Measurements from ENCODE around the gene TNFRSF8. TPM values are rescaled to one million over a fixed set of nuclear protein-coding genes. Genes with fewer than 3 reads are reported as not detected.

The TNFRSF8 gene
- total RNA-seq, 4 donors from 2014 or later: 0.18 to 1.2 (median 0.76) TPM; not detected in 1

- TF ChIP-seq CTCF (IDR thresholded peaks at IDR 0.05) (no peak), POLR2A (IDR thresholded peaks at IDR 0.05) (no peak)
- WGBS, 2 donors: 71 to 72% methylated on average over 6 of the region's 6 CpGs
Measured at GRCh38 chr1:12046749-12047119, 16.4 kb upstream of the TNFRSF8 start.

GRCh38 chr1:12047120-12047876 lies 15.8 kb upstream of the TNFRSF8 start:
- Histone ChIP-seq H3K4me3 (no peak overlapping the region), H3K9me3 (no peaks in the 10 kb centered on the region), H3K27me3 (peaks cover 0 to 41% (median 0%) of the 10 kb centered on the region in 4 donors), H3K27ac (no peak overlapping the region), H3K4me1 (peaks cover 5 to 14% (median 6%) of the 10 kb centered on the region in 3 donors), H3K36me3 (no peaks in the 10 kb centered on the region)
- intact Hi-C loops (cut with DNase I): no loop called here
- no peak for DNase-seq
- 45 to 49% methylated on average over 13 of the region's 18 CpGs for WGBS, 2 donors
- TF ChIP-seq POLR2A (IDR thresholded peaks at IDR 0.05) (no peak), CTCF (IDR thresholded peaks at IDR 0.05) (no peak)

More at GRCh38 chr1:12046749-12047119, 16.4 kb upstream of the TNFRSF8 start:
- intact Hi-C loops (cut with DNase I): no loop called here
- DNase-seq: no peak
- H3K4me1 ChIP-seq: peaks cover 0 to 9% (median under 1%) of the 10 kb centered on the region in 3 donors
- H3K36me3 ChIP-seq: no peaks in the 10 kb centered on the region
- H3K27me3 ChIP-seq: peaks cover 0 to 41% (median 0%) of the 10 kb centered on the region in 4 donors
- no peaks in the 10 kb centered on the region for H3K9me3 ChIP-seq
- no peak overlapping the region for H3K27ac ChIP-seq
- no peak overlapping the region for H3K4me3 ChIP-seq

- no peaks in the 10 kb centered on the region for H3K9me3 ChIP-seq
- H3K27me3 ChIP-seq: peaks cover 0 to 41% (median 0%) of the 10 kb centered on the region in 4 donors
- H3K27ac ChIP-seq: no peak overlapping the region
- intact Hi-C loops (cut with DNase I): no loop called here
- DNase-seq: no peak
- H3K36me3 ChIP-seq: no peaks in the 10 kb centered on the region
- peaks cover 7 to 25% (median 11%) of the 10 kb centered on the region in 3 donors for H3K4me1 ChIP-seq
- TF ChIP-seq POLR2A (IDR thresholded peaks at IDR 0.05) (no peak), CTCF (IDR thresholded peaks at IDR 0.05) (no peak)
- no peak overlapping the region for H3K4me3 ChIP-seq
- WGBS, 2 donors: 41 to 46% methylated on average over 2 of the region's 2 CpGs
Measured at GRCh38 chr1:12048372-12048771, 14.7 kb upstream of the TNFRSF8 start.

- DNase-seq: no peak
- intact Hi-C loops (cut with DNase I): no loop called here
- Histone ChIP-seq H3K9me3 (no peaks in the 10 kb centered on the region), H3K27me3 (peaks cover 0 to 41% (median 0%) of the 10 kb centered on the region in 4 donors), H3K4me3 (no peak overlapping the region), H3K4me1 (peaks cover 7 to 22% (median 11%) of the 10 kb centered on the region in 3 donors), H3K27ac (no peak overlapping the region), H3K36me3 (no peaks in the 10 kb centered on the region)
- no peak for TF ChIP-seq CTCF (IDR thresholded peaks at IDR 0.05)
- no peak for TF ChIP-seq POLR2A (IDR thresholded peaks at IDR 0.05)
- WGBS, 2 donors: 70 to 78% methylated on average over 4 of the region's 4 CpGs
Measured at GRCh38 chr1:12049616-12050015, 13.5 kb upstream of the TNFRSF8 start.

GRCh38 chr1:12051361-12051760 lies 11.7 kb upstream of the TNFRSF8 start:
- no peak for DNase-seq
- Histone ChIP-seq H3K27ac (no peak overlapping the region), H3K4me1 (peaks cover 7 to 22% (median 11%) of the 10 kb centered on the region in 3 donors), H3K4me3 (no peak overlapping the region), H3K36me3 (no peaks in the 10 kb centered on the region), H3K9me3 (no peaks in the 10 kb centered on the region), H3K27me3 (peaks cover 0 to 29% (median 0%) of the 10 kb centered on the region in 4 donors)
- TF ChIP-seq CTCF (IDR thresholded peaks at IDR 0.05): no peak
- no peak for TF ChIP-seq POLR2A (IDR thresholded peaks at IDR 0.05)
- WGBS, 2 donors: 71 to 100% methylated on average over 1 of the region's 1 CpG
- intact Hi-C loops (cut with DNase I): no loop called here

All from esophagus squamous epithelium (tissue), 5 donors.